HepG2 (cell line): ENCODE measurements around the gene FAT1. TPM values are rescaled to one million over a fixed set of nuclear protein-coding genes. Genes with fewer than 3 reads are reported as not detected.

Experiments used
- CAMTA2 ChIP-seq: sonication (generic); formaldehyde crosslinking; IDR thresholded peaks from 2 replicates; pipeline ENCODE4 v1.4.0; 2020; ENCODE audit warnings: mild to moderate bottlenecking, missing genetic modification reagents, borderline replicate concordance
- ELF1 ChIP-seq: sonication (generic); formaldehyde crosslinking; IDR thresholded peaks from 2 replicates; pipeline ENCODE4 v1.4.0; 2020; ENCODE audit warnings: missing genetic modification reagents
- FOXO1 ChIP-seq: sonication (generic); formaldehyde crosslinking; IDR thresholded peaks from 2 replicates; pipeline ENCODE4 v1.4.0; 2020; ENCODE audit warnings: missing genetic modification reagents
- GTF3A ChIP-seq: sonication (generic); formaldehyde crosslinking; conservative IDR thresholded peaks from 2 replicates; pipeline ENCODE4 v1.4.0; 2020; ENCODE audit warnings: mild to moderate bottlenecking, missing genetic modification reagents
- HHEX ChIP-seq: IDR thresholded peaks from 2 replicates; pipeline ENCODE4 v1.6.1; 2016; ENCODE audit warnings: control low read depth
- LCORL ChIP-seq, 2 experiments: fragments of 450-650 bp in 1 of 2; sonication (generic) in 1 of 2; formaldehyde crosslinking in 1 of 2; IDR thresholded peaks; 2 replicates each; pipeline versions ENCODE4 v1.5.0 to v1.6.1; 2017 to 2020; ENCODE audit warnings: antibody characterized with exemption in 1 of 2, missing genetic modification reagents in 1 of 2
- MTF2 ChIP-seq: sonication (generic); formaldehyde crosslinking; IDR thresholded peaks from 2 replicates; pipeline ENCODE4 v1.5.0; 2020; ENCODE audit warnings: missing genetic modification reagents, borderline replicate concordance
- REXO4 ChIP-seq: sonication (generic); formaldehyde crosslinking; IDR thresholded peaks from 2 replicates; pipeline ENCODE4 v1.8.0; 2022; ENCODE audit warnings: missing genetic modification reagents, mild to moderate bottlenecking, borderline replicate concordance
- RFXAP ChIP-seq: sonication (generic); formaldehyde crosslinking; IDR thresholded peaks from 2 replicates; pipeline ENCODE4 v1.4.0; 2020; ENCODE audit warnings: missing genetic modification reagents, borderline replicate concordance
- SKI ChIP-seq: fragments of 450-650 bp; IDR thresholded peaks from one replicate; pipeline ENCODE4 v1.6.1; 2018; ENCODE audit warnings: mild to moderate bottlenecking; ENCODE audit not compliant: partially characterized antibody
- SP1 ChIP-seq, 2 experiments: fragments of 450-650 bp in 1 of 2; sonication (generic) in 1 of 2; formaldehyde crosslinking in 1 of 2; IDR thresholded peaks; 2 replicates each; pipeline versions ENCODE4 v1.4.0 to v1.6.1; 2016 to 2020; ENCODE audit warnings: missing genetic modification reagents in 1 of 2
- SRF ChIP-seq: IDR thresholded peaks from 2 replicates; pipeline ENCODE4 v1.6.1; 2011; ENCODE audit warnings: mild to moderate bottlenecking, low read depth, low read length, moderate library complexity
- TEAD3 ChIP-seq: optimal IDR thresholded peaks from 2 replicates; pipeline ENCODE3; 2016; ENCODE audit warnings: borderline replicate concordance
- TP53 ChIP-seq: sonication (generic); formaldehyde crosslinking; conservative IDR thresholded peaks from 2 replicates; pipeline ENCODE4 v1.4.0; 2020; ENCODE audit warnings: missing genetic modification reagents
- YEATS4 ChIP-seq: sonication (generic); formaldehyde crosslinking; IDR thresholded peaks from 2 replicates; pipeline ENCODE4 v1.4.0; 2020; ENCODE audit warnings: missing genetic modification reagents, borderline replicate concordance
- ZBTB21 ChIP-seq: sonication (generic); formaldehyde crosslinking; IDR thresholded peaks from 2 replicates; pipeline ENCODE4 v1.4.0; 2020; ENCODE audit warnings: missing genetic modification reagents
- ZNF101 ChIP-seq: sonication (generic); formaldehyde crosslinking; IDR thresholded peaks from 2 replicates; pipeline ENCODE4 v1.4.0; 2020; ENCODE audit warnings: mild to moderate bottlenecking, low read depth, missing genetic modification reagents, borderline replicate concordance
- ZNF460 ChIP-seq: sonication (generic); formaldehyde crosslinking; IDR thresholded peaks from 2 replicates; pipeline ENCODE4 v1.5.1; 2020; ENCODE audit warnings: missing genetic modification reagents, mild to moderate bottlenecking, borderline replicate concordance
- ZNF563 ChIP-seq: sonication (generic); formaldehyde crosslinking; IDR thresholded peaks from 2 replicates; pipeline ENCODE4 v1.8.0; 2022; ENCODE audit warnings: mild to moderate bottlenecking, moderate library complexity, missing genetic modification reagents
- ZNF589 ChIP-seq: sonication (generic); formaldehyde crosslinking; conservative IDR thresholded peaks from 2 replicates; pipeline ENCODE4 v1.8.0; 2022; ENCODE audit warnings: mild to moderate bottlenecking, moderate library complexity, missing genetic modification reagents
- ZNF7 ChIP-seq: IDR thresholded peaks from 2 replicates; pipeline ENCODE4 v1.6.1; 2016; ENCODE audit warnings: missing biosample characterization, missing genetic modification reagents
- polyA plus RNA-seq, 8 experiments: library from polyadenylated mRNA; depleted of rRNA in 3 of 8; stranded (reverse) in 7 of 8; unstranded in 1 of 8; fragments of >200 nt; fragmentation: Illumina TruSeq in 4 of 8; extraction: Trizol in 4 of 8; gene quantifications; 2 replicates each; pipeline versions ENCODE4 v1.2.1 to v1.2.3, GENCODE V29; 2011 to 2016; ENCODE audit warnings: low read depth in 4 of 8, missing spikeins in 1 of 8, mixed read lengths in 1 of 8; ENCODE audit not compliant: insufficient read depth in 1 of 8
- total RNA-seq, 5 experiments: library from RNA; depleted of rRNA; stranded (reverse); fragments of >200 nt; fragmentation: Illumina TruSeq; extraction: Trizol; gene quantifications; 2 replicates each; pipeline ENCODE4 v1.2.3, GENCODE V29; 2016; ENCODE audit warnings: low read depth in 1 of 5
- TF ChIP-seq, protein P1 (sequence below): conservative IDR thresholded peaks from 2 replicates; pipeline ENCODE4 v1.6.1; 2018; ENCODE audit warnings: missing genetic modification reagents
- TF ChIP-seq, protein P2 (sequence below): IDR thresholded peaks from 2 replicates; pipeline ENCODE4 v1.6.1; 2012; ENCODE audit warnings: low read depth, low read length, improper control_type of control experiment
- TF ChIP-seq, protein P3 (sequence below): sonication (generic); formaldehyde crosslinking; conservative IDR thresholded peaks from 2 replicates; pipeline ENCODE4 v1.4.0; 2020; ENCODE audit warnings: missing genetic modification reagents
- TF ChIP-seq, protein P4 (sequence below): sonication (generic); formaldehyde crosslinking; IDR thresholded peaks from 2 replicates; pipeline ENCODE4 v1.4.0; 2020; ENCODE audit warnings: mild to moderate bottlenecking, missing genetic modification reagents
- TF ChIP-seq, protein P5 (sequence below): sonication (generic); formaldehyde crosslinking; IDR thresholded peaks from 2 replicates; pipeline ENCODE4 v1.5.0; 2020; ENCODE audit warnings: mild to moderate bottlenecking, missing genetic modification reagents, moderate library complexity

FAT1 gene
- total and polyA plus RNA-seq, 2 of the 13 experiments (the other 11 are each of a cell fraction or from before 2014, with no cell fraction given), result 185 to 216 TPM

DNA sequence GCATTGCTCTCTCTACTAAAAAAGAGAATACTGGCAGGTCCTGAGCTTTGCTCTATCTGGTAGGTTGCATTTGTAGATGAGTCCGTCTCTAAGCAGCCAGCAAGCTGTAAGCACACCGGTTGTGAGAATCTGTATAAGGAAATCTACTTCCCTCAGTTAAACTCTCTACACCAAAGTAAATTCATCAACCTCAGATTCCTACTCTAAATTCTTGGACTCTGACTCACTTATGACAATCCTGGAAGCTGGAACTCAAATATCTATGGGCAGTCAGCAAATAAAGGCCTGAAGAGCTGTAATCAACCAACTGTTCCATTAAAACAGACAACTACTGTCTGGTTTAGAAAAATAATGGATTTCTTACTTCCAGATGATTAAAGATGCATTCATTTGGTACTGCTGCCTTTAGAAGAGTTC lies 37.9 kb downstream of the FAT1 start (continued):
- TF ChIP-seq, protein P1, sequence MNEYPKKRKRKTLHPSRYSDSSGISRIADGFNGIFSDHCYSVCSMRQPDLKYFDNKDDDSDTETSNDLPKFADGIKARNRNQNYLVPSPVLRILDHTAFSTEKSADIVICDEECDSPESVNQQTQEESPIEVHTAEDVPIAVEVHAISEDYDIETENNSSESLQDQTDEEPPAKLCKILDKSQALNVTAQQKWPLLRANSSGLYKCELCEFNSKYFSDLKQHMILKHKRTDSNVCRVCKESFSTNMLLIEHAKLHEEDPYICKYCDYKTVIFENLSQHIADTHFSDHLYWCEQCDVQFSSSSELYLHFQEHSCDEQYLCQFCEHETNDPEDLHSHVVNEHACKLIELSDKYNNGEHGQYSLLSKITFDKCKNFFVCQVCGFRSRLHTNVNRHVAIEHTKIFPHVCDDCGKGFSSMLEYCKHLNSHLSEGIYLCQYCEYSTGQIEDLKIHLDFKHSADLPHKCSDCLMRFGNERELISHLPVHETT (CRISPR knock-in tag), result no peak
- TF ChIP-seq SP1 (IDR thresholded peaks at IDR 0.05), result no peak
- TF ChIP-seq SP1 (CRISPR knock-in tag; IDR thresholded peaks at IDR 0.05), result no peak
- TF ChIP-seq YEATS4, result no peak; the same call in 1 of the 2 replicates
- TF ChIP-seq REXO4 (CRISPR knock-in tag), result no peak
- TF ChIP-seq CAMTA2 (CRISPR knock-in tag), result no peak
- TF ChIP-seq ZNF563 (CRISPR knock-in tag), result no peak
- TF ChIP-seq SRF, result 0 out of 2 replicates have a peak, but pooled peaks have one; percentile 18
- TF ChIP-seq, protein P2, sequence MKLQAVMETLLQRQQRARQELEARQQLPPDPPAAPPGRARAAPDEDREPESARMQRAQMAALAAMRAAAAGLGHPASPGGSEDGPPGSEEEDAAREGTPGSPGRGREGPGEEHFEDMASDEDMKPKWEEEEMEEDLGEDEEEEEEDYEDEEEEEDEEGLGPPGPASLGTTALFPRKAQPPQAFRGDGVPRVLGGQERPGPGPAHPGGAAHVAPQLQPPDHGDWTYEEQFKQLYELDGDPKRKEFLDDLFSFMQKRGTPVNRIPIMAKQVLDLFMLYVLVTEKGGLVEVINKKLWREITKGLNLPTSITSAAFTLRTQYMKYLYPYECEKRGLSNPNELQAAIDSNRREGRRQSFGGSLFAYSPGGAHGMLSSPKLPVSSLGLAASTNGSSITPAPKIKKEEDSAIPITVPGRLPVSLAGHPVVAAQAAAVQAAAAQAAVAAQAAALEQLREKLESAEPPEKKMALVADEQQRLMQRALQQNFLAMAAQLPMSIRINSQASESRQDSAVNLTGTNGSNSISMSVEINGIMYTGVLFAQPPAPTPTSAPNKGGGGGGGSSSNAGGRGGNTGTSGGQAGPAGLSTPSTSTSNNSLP, result peak; percentile 56; the same call in 1 of the 2 replicates
- TF ChIP-seq, protein P3, sequence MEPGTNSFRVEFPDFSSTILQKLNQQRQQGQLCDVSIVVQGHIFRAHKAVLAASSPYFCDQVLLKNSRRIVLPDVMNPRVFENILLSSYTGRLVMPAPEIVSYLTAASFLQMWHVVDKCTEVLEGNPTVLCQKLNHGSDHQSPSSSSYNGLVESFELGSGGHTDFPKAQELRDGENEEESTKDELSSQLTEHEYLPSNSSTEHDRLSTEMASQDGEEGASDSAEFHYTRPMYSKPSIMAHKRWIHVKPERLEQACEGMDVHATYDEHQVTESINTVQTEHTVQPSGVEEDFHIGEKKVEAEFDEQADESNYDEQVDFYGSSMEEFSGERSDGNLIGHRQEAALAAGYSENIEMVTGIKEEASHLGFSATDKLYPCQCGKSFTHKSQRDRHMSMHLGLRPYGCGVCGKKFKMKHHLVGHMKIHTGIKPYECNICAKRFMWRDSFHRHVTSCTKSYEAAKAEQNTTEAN, result no peak
- TF ChIP-seq RFXAP (CRISPR knock-in tag), result no peak
- TF ChIP-seq, protein P4, sequence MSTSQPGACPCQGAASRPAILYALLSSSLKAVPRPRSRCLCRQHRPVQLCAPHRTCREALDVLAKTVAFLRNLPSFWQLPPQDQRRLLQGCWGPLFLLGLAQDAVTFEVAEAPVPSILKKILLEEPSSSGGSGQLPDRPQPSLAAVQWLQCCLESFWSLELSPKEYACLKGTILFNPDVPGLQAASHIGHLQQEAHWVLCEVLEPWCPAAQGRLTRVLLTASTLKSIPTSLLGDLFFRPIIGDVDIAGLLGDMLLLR (CRISPR knock-in tag), result no peak
- peak; percentile 87 for TF ChIP-seq TEAD3 (CRISPR knock-in tag)
- TF ChIP-seq GTF3A, result no peak
- no peak for TF ChIP-seq HHEX (CRISPR knock-in tag)
- no peak for TF ChIP-seq LCORL (IDR thresholded peaks at IDR 0.05)
- no peak for TF ChIP-seq LCORL (CRISPR knock-in tag; IDR thresholded peaks at IDR 0.05)
- peak; percentile 24 for TF ChIP-seq SKI
- TF ChIP-seq FOXO1 (CRISPR knock-in tag), result no peak
- no peak for TF ChIP-seq ZNF460 (CRISPR knock-in tag)
- TF ChIP-seq ELF1, result no peak
- no peak for TF ChIP-seq ZBTB21 (CRISPR knock-in tag)
- TF ChIP-seq ZNF101 (CRISPR knock-in tag), result no peak
- TF ChIP-seq, protein P5, sequence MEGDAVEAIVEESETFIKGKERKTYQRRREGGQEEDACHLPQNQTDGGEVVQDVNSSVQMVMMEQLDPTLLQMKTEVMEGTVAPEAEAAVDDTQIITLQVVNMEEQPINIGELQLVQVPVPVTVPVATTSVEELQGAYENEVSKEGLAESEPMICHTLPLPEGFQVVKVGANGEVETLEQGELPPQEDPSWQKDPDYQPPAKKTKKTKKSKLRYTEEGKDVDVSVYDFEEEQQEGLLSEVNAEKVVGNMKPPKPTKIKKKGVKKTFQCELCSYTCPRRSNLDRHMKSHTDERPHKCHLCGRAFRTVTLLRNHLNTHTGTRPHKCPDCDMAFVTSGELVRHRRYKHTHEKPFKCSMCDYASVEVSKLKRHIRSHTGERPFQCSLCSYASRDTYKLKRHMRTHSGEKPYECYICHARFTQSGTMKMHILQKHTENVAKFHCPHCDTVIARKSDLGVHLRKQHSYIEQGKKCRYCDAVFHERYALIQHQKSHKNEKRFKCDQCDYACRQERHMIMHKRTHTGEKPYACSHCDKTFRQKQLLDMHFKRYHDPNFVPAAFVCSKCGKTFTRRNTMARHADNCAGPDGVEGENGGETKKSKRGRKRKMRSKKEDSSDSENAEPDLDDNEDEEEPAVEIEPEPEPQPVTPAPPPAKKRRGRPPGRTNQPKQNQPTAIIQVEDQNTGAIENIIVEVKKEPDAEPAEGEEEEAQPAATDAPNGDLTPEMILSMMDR (CRISPR knock-in tag), result no peak
- TF ChIP-seq TP53 (CRISPR knock-in tag), result no peak
- no peak for TF ChIP-seq MTF2 (CRISPR knock-in tag)
- no peak for TF ChIP-seq ZNF7 (CRISPR knock-in tag)
- TF ChIP-seq ZNF589, result no peak
